GM12801 (cell line): ENCODE data around the gene RAD51B.

Experiments used
- CTCF ChIP-seq: IDR thresholded peaks from one replicate; pipeline ENCODE4 v1.5.1; 2011; ENCODE audit warnings: control low read depth; ENCODE audit not compliant: insufficient read length; ENCODE audit errors: extremely low read depth

Gene RAD51B

GRCh38 chr14:68471964-68472508 lies 652.5 kb downstream of the RAD51B start:
- TF ChIP-seq CTCF, result no peak

- TF ChIP-seq CTCF, result no peak
Measured at GRCh38 chr14:68473069-68473468, 653.5 kb downstream of the RAD51B start.

- no peak for TF ChIP-seq CTCF
Measured at GRCh38 chr14:68473794-68474193, 654.2 kb downstream of the RAD51B start.

GRCh38 chr14:68474741-68475140 lies 655.2 kb downstream of the RAD51B start:
- TF ChIP-seq CTCF, result no peak

- TF ChIP-seq CTCF, result no peak
Measured at GRCh38 chr14:68475802-68476201, 656.2 kb downstream of the RAD51B start.

- TF ChIP-seq CTCF, result no peak
Measured at GRCh38 chr14:68476212-68477109, 656.9 kb downstream of the RAD51B start.

- TF ChIP-seq CTCF, result no peak
Measured at GRCh38 chr14:68477110-68477455, 657.5 kb downstream of the RAD51B start.
